ENCODE results near the gene TEAD3.

TEAD3 gene

GRCh38 chr6:35454391-35455110 is 42.3 kb downstream of the TEAD3 start:
- TF ChIP-seq, protein P1, sequence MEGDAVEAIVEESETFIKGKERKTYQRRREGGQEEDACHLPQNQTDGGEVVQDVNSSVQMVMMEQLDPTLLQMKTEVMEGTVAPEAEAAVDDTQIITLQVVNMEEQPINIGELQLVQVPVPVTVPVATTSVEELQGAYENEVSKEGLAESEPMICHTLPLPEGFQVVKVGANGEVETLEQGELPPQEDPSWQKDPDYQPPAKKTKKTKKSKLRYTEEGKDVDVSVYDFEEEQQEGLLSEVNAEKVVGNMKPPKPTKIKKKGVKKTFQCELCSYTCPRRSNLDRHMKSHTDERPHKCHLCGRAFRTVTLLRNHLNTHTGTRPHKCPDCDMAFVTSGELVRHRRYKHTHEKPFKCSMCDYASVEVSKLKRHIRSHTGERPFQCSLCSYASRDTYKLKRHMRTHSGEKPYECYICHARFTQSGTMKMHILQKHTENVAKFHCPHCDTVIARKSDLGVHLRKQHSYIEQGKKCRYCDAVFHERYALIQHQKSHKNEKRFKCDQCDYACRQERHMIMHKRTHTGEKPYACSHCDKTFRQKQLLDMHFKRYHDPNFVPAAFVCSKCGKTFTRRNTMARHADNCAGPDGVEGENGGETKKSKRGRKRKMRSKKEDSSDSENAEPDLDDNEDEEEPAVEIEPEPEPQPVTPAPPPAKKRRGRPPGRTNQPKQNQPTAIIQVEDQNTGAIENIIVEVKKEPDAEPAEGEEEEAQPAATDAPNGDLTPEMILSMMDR (IDR thresholded peaks at IDR 0.05; ENCODE audit: unreplicated experiment in 3 of 3), result no peak
- H3K4me3 Mint-ChIP-seq, result peak overlapping the region; percentile 80 to 91 (median 84)
- peaks cover 4% of the 10 kb centered on the region for H3K27me3 Mint-ChIP-seq (ENCODE audit: low read depth)
- peaks cover 23% of the 10 kb centered on the region for H3K36me3 Mint-ChIP-seq (ENCODE audit: low read depth)
- no peaks in the 10 kb centered on the region for H3K9me3 Mint-ChIP-seq
- H3K4me1 Mint-ChIP-seq, result peaks cover 47% of the 10 kb centered on the region
- H3K27ac Mint-ChIP-seq, result peak overlapping the region; percentile 32 to 68 (median 53)

DNA sequence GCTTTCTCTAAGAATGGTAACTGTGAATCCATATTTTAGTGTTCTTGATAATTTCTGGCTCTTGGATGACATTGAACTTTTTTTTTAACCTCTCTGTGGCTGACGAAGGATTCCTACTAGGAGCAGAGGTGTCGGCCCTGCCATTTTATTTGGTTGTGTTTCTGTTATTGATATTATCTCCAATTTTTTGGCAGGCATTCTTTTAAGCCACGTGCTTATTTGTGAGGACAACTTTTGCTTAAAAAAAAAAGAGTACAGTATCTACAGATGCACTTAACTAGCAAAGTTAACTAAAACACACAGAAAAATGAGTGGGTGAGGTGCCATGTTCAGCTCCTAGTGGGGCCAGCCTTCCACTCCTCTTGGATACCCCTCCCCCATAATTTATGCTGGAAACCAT is 43.6 kb downstream of the TEAD3 start:
- Mint-ChIP-seq H3K36me3 (ENCODE audit: low read depth) (peaks cover 16% of the 10 kb centered on the region), H3K4me1 (peaks cover 43% of the 10 kb centered on the region), H3K9me3 (no peaks in the 10 kb centered on the region), H3K27me3 (ENCODE audit: low read depth) (peaks cover 4% of the 10 kb centered on the region), H3K4me3 (peak overlapping the region; percentile 80 to 91 (median 84)), H3K27ac (peak overlapping the region; percentile 54 to 81 (median 67))
- TF ChIP-seq, protein P1 (IDR thresholded peaks at IDR 0.05; ENCODE audit: unreplicated experiment in 3 of 3), result no peak

- peak within 1 kb of the TSS; percentile 54 to 81 (median 67) for H3K27ac Mint-ChIP-seq
- H3K36me3 Mint-ChIP-seq (ENCODE audit: low read depth), result peaks cover 10% of the 10 kb centered on the region
- TF ChIP-seq, protein P1 (IDR thresholded peaks at IDR 0.05; ENCODE audit: unreplicated experiment in 3 of 3), result no peak
- no peaks in the 10 kb centered on the region for H3K9me3 Mint-ChIP-seq
- peaks cover 40% of the 10 kb centered on the region for H3K4me1 Mint-ChIP-seq
- H3K27me3 Mint-ChIP-seq (ENCODE audit: low read depth), result peaks cover 5% of the 10 kb centered on the region
- peak within 1 kb of the TSS; percentile 84 to 91 (median 85) for H3K4me3 Mint-ChIP-seq
Observed at GRCh38 chr6:35452183-35453090, 44.4 kb downstream of the TEAD3 start, which contains the start of gene FANCE. TSS of gene FANCE (plus strand) at chr6:35452338. CDS start at chr6:35452546, 208 bp downstream.

- Mint-ChIP-seq H3K36me3 (ENCODE audit: low read depth) (peaks cover 10% of the 10 kb centered on the region), H3K9me3 (no peaks in the 10 kb centered on the region), H3K27me3 (ENCODE audit: low read depth) (peaks cover 8% of the 10 kb centered on the region), H3K4me3 (peak overlapping the region; percentile 77 to 85 (median 82)), H3K27ac (peak overlapping the region in 2 of 3 experiments; percentile 18 to 53), H3K4me1 (peaks cover 40% of the 10 kb centered on the region)
- TF ChIP-seq, protein P1 (IDR thresholded peaks at IDR 0.05; ENCODE audit: unreplicated experiment in 3 of 3), result no peak
Observed at GRCh38 chr6:35451354-35452182, 45.3 kb downstream of the TEAD3 start.

DNA sequence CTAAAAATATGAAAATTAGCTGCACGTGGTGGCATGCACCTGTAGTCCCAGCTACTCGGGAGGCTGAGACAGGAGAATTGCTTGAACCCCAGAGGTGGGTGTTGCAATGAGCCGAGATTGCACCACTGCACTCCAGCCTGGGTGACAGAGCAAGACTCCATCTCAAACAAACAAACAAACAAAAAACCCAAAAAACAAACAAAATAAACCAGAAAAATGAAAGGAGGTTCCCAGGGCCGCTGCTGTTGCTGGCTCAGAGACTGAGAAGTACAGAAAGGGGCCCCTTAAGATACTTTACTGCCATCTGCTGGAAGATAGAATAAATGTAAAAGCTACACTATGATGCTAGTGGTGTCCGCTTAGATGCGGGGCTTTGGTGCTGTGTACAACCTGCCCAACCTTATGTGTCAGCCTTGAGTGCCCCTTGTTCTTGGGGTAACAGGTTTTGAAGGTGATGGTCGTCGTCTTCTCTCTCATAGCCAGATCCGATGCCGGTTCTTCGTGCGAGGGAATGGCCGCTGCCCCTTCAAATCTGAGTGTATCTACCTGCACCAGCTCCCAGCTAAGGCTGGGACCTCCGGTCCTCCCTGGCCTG is 47.5 kb downstream of the TEAD3 start:
- Mint-ChIP-seq H3K27me3 (ENCODE audit: low read depth) (peaks cover 8% of the 10 kb centered on the region), H3K4me1 (peaks cover 28% of the 10 kb centered on the region), H3K4me3 (peak overlapping the region; percentile 56 to 79 (median 75)), H3K27ac (peak overlapping the region in 2 of 3 experiments; percentile 30 to 85), H3K36me3 (ENCODE audit: low read depth) (no peaks in the 10 kb centered on the region), H3K9me3 (no peaks in the 10 kb centered on the region)
- TF ChIP-seq, protein P1 (IDR thresholded peaks at IDR 0.05; ENCODE audit: unreplicated experiment in 3 of 3), result peak; percentile 71 to 79 (median 77)
